Measurements from ENCODE around the gene PIP4K2A. TPM values are rescaled to one million over a fixed set of nuclear protein-coding genes. Genes with fewer than 3 reads are reported as not detected.
"Not testable (repeated sequence)": the region's sequence is repeated elsewhere in the genome, so short reads cannot be mapped to it uniquely, and the experiment has no call there.

Gene PIP4K2A
- total and polyA plus RNA-seq, 4 donors, result 38.9 to 60.4 (median 42.4) TPM

- no peak for DNase-seq (ENCODE audit: low read depth in 4 of 6, low spot score in 6 of 6)
- WGBS (ENCODE audit: insufficient coverage), result 81% methylated on average over 3 of the region's 4 CpGs
- no peaks in the 10 kb centered on the region for H3K36me3 ChIP-seq (ENCODE audit: control insufficient read depth, insufficient read depth, low read length)
- no peak overlapping the region for H3K27ac ChIP-seq (ENCODE audit: low read depth, low read length)
- no peaks in the 10 kb centered on the region for H3K9me3 ChIP-seq (ENCODE audit: control insufficient read depth, insufficient read depth, low read length)
- peaks cover 2% of the 10 kb centered on the region for H3K4me1 ChIP-seq (ENCODE audit: control insufficient read depth, insufficient read depth, low read length)
- H3K27me3 ChIP-seq (ENCODE audit: control insufficient read depth, insufficient read depth, low read length), result no peaks in the 10 kb centered on the region
- H3K4me3 ChIP-seq (ENCODE audit: low read depth, low read length), result no peak overlapping the region
These were observed 13.1 kb downstream of the PIP4K2A start for GRCh38 chr10:22701132-22701826.

GRCh38 chr10:22700489-22700888 is 13.9 kb downstream of the PIP4K2A start:
- 75% methylated on average over 4 of the region's 5 CpGs for WGBS (ENCODE audit: insufficient coverage)
- H3K9me3 ChIP-seq (ENCODE audit: control insufficient read depth, insufficient read depth, low read length), result no peaks in the 10 kb centered on the region
- no peaks in the 10 kb centered on the region for H3K36me3 ChIP-seq (ENCODE audit: control insufficient read depth, insufficient read depth, low read length)
- H3K27me3 ChIP-seq (ENCODE audit: control insufficient read depth, insufficient read depth, low read length), result no peaks in the 10 kb centered on the region
- no peak overlapping the region for H3K4me3 ChIP-seq (ENCODE audit: low read depth, low read length)
- H3K27ac ChIP-seq (ENCODE audit: low read depth, low read length), result peak overlapping the region; percentile 29
- peaks cover 2% of the 10 kb centered on the region for H3K4me1 ChIP-seq (ENCODE audit: control insufficient read depth, insufficient read depth, low read length)
- peak in 2 of 6 donors; percentile 27 to 39 for DNase-seq (ENCODE audit: low read depth in 4 of 6, low spot score in 6 of 6)

GRCh38 chr10:22699976-22700375 is 14.4 kb downstream of the PIP4K2A start:
- Histone ChIP-seq H3K27ac (ENCODE audit: low read depth, low read length) (peak overlapping the region; percentile 30), H3K4me3 (ENCODE audit: low read depth, low read length) (no peak overlapping the region), H3K9me3 (ENCODE audit: control insufficient read depth, insufficient read depth, low read length) (no peaks in the 10 kb centered on the region), H3K36me3 (ENCODE audit: control insufficient read depth, insufficient read depth, low read length) (no peaks in the 10 kb centered on the region), H3K4me1 (ENCODE audit: control insufficient read depth, insufficient read depth, low read length) (peaks cover 2% of the 10 kb centered on the region), H3K27me3 (ENCODE audit: control insufficient read depth, insufficient read depth, low read length) (no peaks in the 10 kb centered on the region)
- 88% methylated on average over 5 of the region's 5 CpGs for WGBS (ENCODE audit: insufficient coverage)
- no peak for DNase-seq (ENCODE audit: low read depth in 4 of 6, low spot score in 6 of 6)

- Histone ChIP-seq H3K36me3 (ENCODE audit: control insufficient read depth, insufficient read depth, low read length) (no peaks in the 10 kb centered on the region), H3K4me3 (ENCODE audit: low read depth, low read length) (no peak overlapping the region), H3K27me3 (ENCODE audit: control insufficient read depth, insufficient read depth, low read length) (no peaks in the 10 kb centered on the region), H3K4me1 (ENCODE audit: control insufficient read depth, insufficient read depth, low read length) (peaks cover 2% of the 10 kb centered on the region), H3K27ac (ENCODE audit: low read depth, low read length) (no peak overlapping the region), H3K9me3 (ENCODE audit: control insufficient read depth, insufficient read depth, low read length) (no peaks in the 10 kb centered on the region)
- 90% methylated on average over 2 of the region's 3 CpGs for WGBS (ENCODE audit: insufficient coverage)
- peak in 1 of 6 donors; percentile 4 for DNase-seq (ENCODE audit: low read depth in 4 of 6, low spot score in 6 of 6)
These were observed 15.4 kb downstream of the PIP4K2A start for GRCh38 chr10:22698941-22699440.

GRCh38 chr10:22697800-22698199 is 16.6 kb downstream of the PIP4K2A start:
- no peaks in the 10 kb centered on the region for H3K27me3 ChIP-seq (ENCODE audit: control insufficient read depth, insufficient read depth, low read length)
- whole genome bisulfite sequencing (ENCODE audit: insufficient coverage), result 72% methylated on average over 2 of the region's 10 CpGs
- no peak for DNase-seq (ENCODE audit: low read depth in 4 of 6, low spot score in 6 of 6)
- no peaks in the 10 kb centered on the region for H3K36me3 ChIP-seq (ENCODE audit: control insufficient read depth, insufficient read depth, low read length)
- no peak overlapping the region for H3K27ac ChIP-seq (ENCODE audit: low read depth, low read length)
- peaks cover 2% of the 10 kb centered on the region for H3K4me1 ChIP-seq (ENCODE audit: control insufficient read depth, insufficient read depth, low read length)
- H3K9me3 ChIP-seq (ENCODE audit: control insufficient read depth, insufficient read depth, low read length), result peaks cover under 1% of the 10 kb centered on the region
- H3K4me3 ChIP-seq (ENCODE audit: low read depth, low read length), result no peak overlapping the region

- WGBS (ENCODE audit: insufficient coverage), result no CpG with 5 or more reads among the region's 4 CpGs
- Histone ChIP-seq H3K4me3 (ENCODE audit: low read depth, low read length) (no peak overlapping the region), H3K4me1 (ENCODE audit: control insufficient read depth, insufficient read depth, low read length) (peaks cover 2% of the 10 kb centered on the region), H3K36me3 (ENCODE audit: control insufficient read depth, insufficient read depth, low read length) (no peaks in the 10 kb centered on the region), H3K27ac (ENCODE audit: low read depth, low read length) (no peak overlapping the region), H3K27me3 (ENCODE audit: control insufficient read depth, insufficient read depth, low read length) (no peaks in the 10 kb centered on the region), H3K9me3 (ENCODE audit: control insufficient read depth, insufficient read depth, low read length) (peaks cover 7% of the 10 kb centered on the region)
- no peak for DNase-seq (ENCODE audit: low read depth in 4 of 6, low spot score in 6 of 6)
These were observed 17.3 kb downstream of the PIP4K2A start for GRCh38 chr10:22697101-22697500.

- peaks cover 2% of the 10 kb centered on the region for H3K4me1 ChIP-seq (ENCODE audit: control insufficient read depth, insufficient read depth, low read length)
These were observed 20.5 kb downstream of the PIP4K2A start for GRCh38 chr10:22693860-22694259.

GRCh38 chr10:22693371-22693784 is 21.0 kb downstream of the PIP4K2A start:
- H3K9me3 ChIP-seq (ENCODE audit: control insufficient read depth, insufficient read depth, low read length), result peaks cover 7% of the 10 kb centered on the region
- DNase-seq (ENCODE audit: low read depth in 4 of 6, low spot score in 6 of 6), result no peak
- H3K27ac ChIP-seq (ENCODE audit: low read depth, low read length), result no peak overlapping the region
- H3K4me1 ChIP-seq (ENCODE audit: control insufficient read depth, insufficient read depth, low read length), result peaks cover 2% of the 10 kb centered on the region
- no peaks in the 10 kb centered on the region for H3K27me3 ChIP-seq (ENCODE audit: control insufficient read depth, insufficient read depth, low read length)
- no peaks in the 10 kb centered on the region for H3K36me3 ChIP-seq (ENCODE audit: control insufficient read depth, insufficient read depth, low read length)
- H3K4me3 ChIP-seq (ENCODE audit: low read depth, low read length), result no peak overlapping the region
- WGBS (ENCODE audit: insufficient coverage), result 100% methylated on average over 1 of the region's 5 CpGs

More at GRCh38 chr10:22693860-22694259, 20.5 kb downstream of the PIP4K2A start:
- WGBS (ENCODE audit: insufficient coverage), result 95% methylated on average over 5 of the region's 6 CpGs
- H3K27ac ChIP-seq (ENCODE audit: low read depth, low read length), result no peak overlapping the region
- H3K36me3 ChIP-seq (ENCODE audit: control insufficient read depth, insufficient read depth, low read length), result no peaks in the 10 kb centered on the region
- no peaks in the 10 kb centered on the region for H3K27me3 ChIP-seq (ENCODE audit: control insufficient read depth, insufficient read depth, low read length)
- no peak for DNase-seq (ENCODE audit: low read depth in 4 of 6, low spot score in 6 of 6)
- H3K9me3 ChIP-seq (ENCODE audit: control insufficient read depth, insufficient read depth, low read length), result peaks cover 7% of the 10 kb centered on the region
- no peak overlapping the region for H3K4me3 ChIP-seq (ENCODE audit: low read depth, low read length)

GRCh38 chr10:22692119-22692518 is 22.3 kb downstream of the PIP4K2A start:
- WGBS (ENCODE audit: insufficient coverage), result 98% methylated on average over 4 of the region's 5 CpGs
- H3K36me3 ChIP-seq (ENCODE audit: control insufficient read depth, insufficient read depth, low read length); H3K27ac ChIP-seq (ENCODE audit: low read depth, low read length); H3K27me3 ChIP-seq (ENCODE audit: control insufficient read depth, insufficient read depth, low read length); DNase-seq (ENCODE audit: low read depth in 4 of 6, low spot score in 6 of 6); H3K4me3 ChIP-seq (ENCODE audit: low read depth, low read length); H3K9me3 ChIP-seq (ENCODE audit: control insufficient read depth, insufficient read depth, low read length); H3K4me1 ChIP-seq (ENCODE audit: control insufficient read depth, insufficient read depth, low read length): not testable (repeated sequence)
